K562 (cell line): ENCODE results near the gene RPL7A.

ENCODE experiments used
- HEY1 ChIP-seq: fragments of 250-450 bp; sonication (Bioruptor Pico); IDR thresholded peaks from 2 replicates; pipeline ENCODE4 v1.5.0; 2020; ENCODE audit warnings: mild to moderate bottlenecking, moderate library complexity, borderline replicate concordance
- LARP7 ChIP-seq: fragments of 450-650 bp; IDR thresholded peaks from 2 replicates; pipeline ENCODE4 v1.6.1; 2016
- SMARCE1 ChIP-seq: fragments of 450-650 bp; IDR thresholded peaks from 2 replicates; pipeline ENCODE4 v1.7.1; 2016; ENCODE audit warnings: mild to moderate bottlenecking

GRCh38 chr9:133301253-133302230 lies 46.5 kb upstream of the RPL7A start:
- TF ChIP-seq SMARCE1 (no peak), HEY1 (CRISPR knock-in tag) (no peak), LARP7 (no peak)
